ENCODE measurements around the gene NEK7.

The NEK7 gene

DNA sequence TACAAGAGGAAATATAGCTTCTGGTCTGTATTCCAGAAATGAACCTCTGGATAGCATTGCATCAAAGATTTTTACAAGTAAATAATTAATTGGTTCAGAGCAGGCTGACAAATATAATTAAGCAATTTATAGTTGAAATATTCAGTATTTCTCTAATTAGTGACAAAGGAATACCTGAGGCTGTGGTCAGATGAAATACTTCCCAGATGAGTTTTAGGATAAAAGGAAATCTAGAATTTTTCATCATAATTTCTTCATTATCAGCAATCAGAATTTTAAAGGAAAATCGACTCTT lies 112.8 kb downstream of the NEK7 start:
- no peak overlapping the region for H4K91ac ChIP-seq (ENCODE audit: low read length)
- peaks cover 1% of the 10 kb centered on the region for H3K4me1 ChIP-seq (ENCODE audit: control insufficient read depth, insufficient read depth, low read depth, low read length)
- no peak overlapping the region for H4K8ac ChIP-seq (ENCODE audit: low read length)
- peaks cover 0 to 8% of the 10 kb centered on the region in 2 experiments for H3K36me3 ChIP-seq (ENCODE audit: control insufficient read depth in 1 of 2, insufficient read depth in 2 of 2, low read depth in 1 of 2, low read length in 2 of 2)
- no peak for DNase-seq
- no peak overlapping the region for H3K27ac ChIP-seq (ENCODE audit: low read length, poor library complexity, severe bottlenecking)
- peaks cover 8% of the 10 kb centered on the region for H3K79me1 ChIP-seq (replicated peaks; ENCODE audit: low read length, poor library complexity, severe bottlenecking)
- H2BK5ac ChIP-seq (ENCODE audit: low read depth, low read length, poor library complexity, severe bottlenecking), result no peak overlapping the region
- no peak overlapping the region for H2AK5ac ChIP-seq (ENCODE audit: low read length, severe bottlenecking)
- no peak overlapping the region for H3K18ac ChIP-seq (ENCODE audit: low read depth in 1 of 2, low read length in 2 of 2)
- H3K23ac ChIP-seq (ENCODE audit: low read length in 2 of 2), result no peak overlapping the region
- no peak overlapping the region for H2AFZ ChIP-seq (ENCODE audit: low read depth, low read length)
- H3K9ac ChIP-seq (ENCODE audit: low read length), result no peak overlapping the region
- no peak overlapping the region for H2BK15ac ChIP-seq (ENCODE audit: low read depth, poor library complexity, severe bottlenecking)
- no peak overlapping the region for H3K14ac ChIP-seq (ENCODE audit: low read length in 2 of 2)
- WGBS, result no CpG with 5 or more reads among the region's 1 CpG
- no peak overlapping the region for H3K4ac ChIP-seq (ENCODE audit: low read depth in 1 of 2, low read length in 2 of 2)
- H3K4me2 ChIP-seq (ENCODE audit: low read length, poor library complexity, severe bottlenecking), result no peak overlapping the region
- H3K27me3 ChIP-seq (ENCODE audit: control insufficient read depth in 1 of 2, insufficient read depth in 1 of 2, low read length in 2 of 2), result no peaks in the 10 kb centered on the region
- H3K4me3 ChIP-seq (ENCODE audit: insufficient read depth in 1 of 2, low read depth in 1 of 2, low read length in 2 of 2), result no peak overlapping the region
- no peaks in the 10 kb centered on the region for H3K9me3 ChIP-seq (ENCODE audit: control insufficient read depth, low read length)
- H2BK12ac ChIP-seq (ENCODE audit: low read length in 2 of 2), result no peak overlapping the region
- no peak overlapping the region for H2BK120ac ChIP-seq (ENCODE audit: low read depth, low read length)

- Histone ChIP-seq H4K8ac (ENCODE audit: low read length) (no peak overlapping the region), H3K27ac (ENCODE audit: low read length, poor library complexity, severe bottlenecking) (no peak overlapping the region), H3K9me3 (ENCODE audit: control insufficient read depth, low read length) (no peaks in the 10 kb centered on the region), H2BK12ac (ENCODE audit: low read length in 2 of 2) (no peak overlapping the region), H3K4me1 (ENCODE audit: control insufficient read depth, insufficient read depth, low read depth, low read length) (peaks cover 1% of the 10 kb centered on the region), H3K4me2 (ENCODE audit: low read length, poor library complexity, severe bottlenecking) (no peak overlapping the region), H2AK5ac (ENCODE audit: low read length, severe bottlenecking) (no peak overlapping the region), H3K18ac (ENCODE audit: low read depth in 1 of 2, low read length in 2 of 2) (no peak overlapping the region), H3K9ac (ENCODE audit: low read length) (no peak overlapping the region), H4K91ac (ENCODE audit: low read length) (no peak overlapping the region), H2BK120ac (ENCODE audit: low read depth, low read length) (no peak overlapping the region), H3K4me3 (ENCODE audit: insufficient read depth in 1 of 2, low read depth in 1 of 2, low read length in 2 of 2) (no peak overlapping the region), H3K36me3 (ENCODE audit: control insufficient read depth in 1 of 2, insufficient read depth in 2 of 2, low read depth in 1 of 2, low read length in 2 of 2) (peaks cover 0 to 4% of the 10 kb centered on the region in 2 experiments), H3K23ac (ENCODE audit: low read length in 2 of 2) (no peak overlapping the region), H2AFZ (ENCODE audit: low read depth, low read length) (no peak overlapping the region), H2BK15ac (ENCODE audit: low read depth, poor library complexity, severe bottlenecking) (no peak overlapping the region), H3K27me3 (ENCODE audit: control insufficient read depth in 1 of 2, insufficient read depth in 1 of 2, low read length in 2 of 2) (no peaks in the 10 kb centered on the region), H3K79me1 (replicated peaks; ENCODE audit: low read length, poor library complexity, severe bottlenecking) (peaks cover 6% of the 10 kb centered on the region), H2BK5ac (ENCODE audit: low read depth, low read length, poor library complexity, severe bottlenecking) (no peak overlapping the region), H3K4ac (ENCODE audit: low read depth in 1 of 2, low read length in 2 of 2) (no peak overlapping the region), H3K14ac (ENCODE audit: low read length in 2 of 2) (no peak overlapping the region)
- DNase-seq, result no peak
- WGBS, result no CpG with 5 or more reads among the region's 1 CpG
Observed at GRCh38 chr1:198270273-198270828, 113.6 kb downstream of the NEK7 start.

DNA sequence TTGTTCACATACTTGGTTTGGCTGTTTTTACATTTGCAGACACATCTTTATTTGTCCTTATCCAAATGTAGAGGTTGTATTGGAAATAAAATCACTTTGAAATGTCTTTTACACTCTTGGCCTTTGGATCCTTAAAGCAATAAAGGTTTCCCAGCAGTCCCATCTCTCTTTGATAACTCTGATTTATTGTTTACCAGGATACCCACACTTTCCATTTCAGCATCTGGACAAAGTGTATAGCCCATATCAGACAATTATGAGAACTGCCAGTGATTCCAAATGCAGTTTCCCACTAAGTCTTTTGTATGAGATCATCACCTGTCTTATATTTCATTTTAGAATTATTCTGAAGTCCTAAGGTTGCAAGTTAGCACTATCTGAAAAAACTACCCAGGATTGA lies 114.7 kb downstream of the NEK7 start:
- Histone ChIP-seq H2BK15ac (ENCODE audit: low read depth, poor library complexity, severe bottlenecking) (no peak overlapping the region), H4K91ac (ENCODE audit: low read length) (no peak overlapping the region), H2BK120ac (ENCODE audit: low read depth, low read length) (no peak overlapping the region), H3K27ac (ENCODE audit: low read length, poor library complexity, severe bottlenecking) (no peak overlapping the region), H3K79me1 (replicated peaks; ENCODE audit: low read length, poor library complexity, severe bottlenecking) (peaks cover 4% of the 10 kb centered on the region), H3K23ac (ENCODE audit: low read length in 2 of 2) (no peak overlapping the region), H3K4me3 (ENCODE audit: insufficient read depth in 1 of 2, low read depth in 1 of 2, low read length in 2 of 2) (no peak overlapping the region), H2BK5ac (ENCODE audit: low read depth, low read length, poor library complexity, severe bottlenecking) (no peak overlapping the region), H3K27me3 (ENCODE audit: control insufficient read depth in 1 of 2, insufficient read depth in 1 of 2, low read length in 2 of 2) (no peaks in the 10 kb centered on the region), H3K4me1 (ENCODE audit: control insufficient read depth, insufficient read depth, low read depth, low read length) (peaks cover 1% of the 10 kb centered on the region), H4K8ac (ENCODE audit: low read length) (no peak overlapping the region), H3K4ac (ENCODE audit: low read depth in 1 of 2, low read length in 2 of 2) (no peak overlapping the region), H2BK12ac (ENCODE audit: low read length in 2 of 2) (no peak overlapping the region), H3K4me2 (ENCODE audit: low read length, poor library complexity, severe bottlenecking) (no peak overlapping the region), H3K9ac (ENCODE audit: low read length) (no peak overlapping the region), H3K14ac (ENCODE audit: low read length in 2 of 2) (no peak overlapping the region), H3K36me3 (ENCODE audit: control insufficient read depth in 1 of 2, insufficient read depth in 2 of 2, low read depth in 1 of 2, low read length in 2 of 2) (no peaks in the 10 kb centered on the region), H2AFZ (ENCODE audit: low read depth, low read length) (no peak overlapping the region), H3K18ac (ENCODE audit: low read depth in 1 of 2, low read length in 2 of 2) (no peak overlapping the region), H2AK5ac (ENCODE audit: low read length, severe bottlenecking) (no peak overlapping the region), H3K9me3 (ENCODE audit: control insufficient read depth, low read length) (no peaks in the 10 kb centered on the region)
- DNase-seq, result no peak

DNA sequence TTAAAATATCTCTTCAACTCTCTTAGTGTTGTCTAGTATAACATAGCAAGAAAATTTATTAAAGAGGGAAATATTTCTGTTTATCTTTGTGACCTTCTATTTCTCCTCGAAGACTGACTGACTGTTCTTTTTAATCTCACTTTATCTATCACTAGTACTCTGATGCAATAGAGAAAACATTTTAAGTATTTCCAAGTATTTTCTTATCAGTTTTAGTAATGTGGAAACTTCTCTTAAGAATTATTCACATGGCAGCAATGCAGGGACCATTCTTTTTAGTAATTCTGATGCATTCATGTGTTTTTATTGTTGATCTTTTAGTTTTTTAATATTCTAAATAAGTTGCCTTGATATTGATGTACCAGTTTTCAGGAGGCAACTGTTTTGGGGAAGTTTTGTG lies 115.7 kb downstream of the NEK7 start:
- peak; percentile 18 for DNase-seq
- Histone ChIP-seq H2BK120ac (ENCODE audit: low read depth, low read length) (no peak overlapping the region), H3K14ac (ENCODE audit: low read length in 2 of 2) (no peak overlapping the region), H3K4me2 (ENCODE audit: low read length, poor library complexity, severe bottlenecking) (no peak overlapping the region), H3K9me3 (ENCODE audit: control insufficient read depth, low read length) (no peaks in the 10 kb centered on the region), H2BK15ac (ENCODE audit: low read depth, poor library complexity, severe bottlenecking) (no peak overlapping the region), H3K27ac (ENCODE audit: low read length, poor library complexity, severe bottlenecking) (no peak overlapping the region), H2AFZ (ENCODE audit: low read depth, low read length) (no peak overlapping the region), H4K91ac (ENCODE audit: low read length) (no peak overlapping the region), H3K18ac (ENCODE audit: low read depth in 1 of 2, low read length in 2 of 2) (no peak overlapping the region), H3K79me1 (replicated peaks; ENCODE audit: low read length, poor library complexity, severe bottlenecking) (peaks cover 6% of the 10 kb centered on the region), H4K8ac (ENCODE audit: low read length) (no peak overlapping the region), H3K4ac (ENCODE audit: low read depth in 1 of 2, low read length in 2 of 2) (no peak overlapping the region), H3K9ac (ENCODE audit: low read length) (no peak overlapping the region), H3K27me3 (ENCODE audit: control insufficient read depth in 1 of 2, insufficient read depth in 1 of 2, low read length in 2 of 2) (no peaks in the 10 kb centered on the region), H3K23ac (ENCODE audit: low read length in 2 of 2) (no peak overlapping the region), H3K4me1 (ENCODE audit: control insufficient read depth, insufficient read depth, low read depth, low read length) (peaks cover under 1% of the 10 kb centered on the region), H2BK12ac (ENCODE audit: low read length in 2 of 2) (no peak overlapping the region), H2AK5ac (ENCODE audit: low read length, severe bottlenecking) (no peak overlapping the region), H3K36me3 (ENCODE audit: control insufficient read depth in 1 of 2, insufficient read depth in 2 of 2, low read depth in 1 of 2, low read length in 2 of 2) (no peaks in the 10 kb centered on the region), H3K4me3 (ENCODE audit: insufficient read depth in 1 of 2, low read depth in 1 of 2, low read length in 2 of 2) (no peak overlapping the region), H2BK5ac (ENCODE audit: low read depth, low read length, poor library complexity, severe bottlenecking) (no peak overlapping the region)
- no CpG with 5 or more reads among the region's 1 CpG for WGBS
